ENCODE data around the gene ZSCAN20.
A peak's percentile ranks its signal among the peaks of the same experiment; 100 is the strongest.

The ZSCAN20 gene

GRCh38 chr1:33443080-33443704 lies 29.3 kb upstream of the ZSCAN20 start:
- no peak for DNase-seq

DNA sequence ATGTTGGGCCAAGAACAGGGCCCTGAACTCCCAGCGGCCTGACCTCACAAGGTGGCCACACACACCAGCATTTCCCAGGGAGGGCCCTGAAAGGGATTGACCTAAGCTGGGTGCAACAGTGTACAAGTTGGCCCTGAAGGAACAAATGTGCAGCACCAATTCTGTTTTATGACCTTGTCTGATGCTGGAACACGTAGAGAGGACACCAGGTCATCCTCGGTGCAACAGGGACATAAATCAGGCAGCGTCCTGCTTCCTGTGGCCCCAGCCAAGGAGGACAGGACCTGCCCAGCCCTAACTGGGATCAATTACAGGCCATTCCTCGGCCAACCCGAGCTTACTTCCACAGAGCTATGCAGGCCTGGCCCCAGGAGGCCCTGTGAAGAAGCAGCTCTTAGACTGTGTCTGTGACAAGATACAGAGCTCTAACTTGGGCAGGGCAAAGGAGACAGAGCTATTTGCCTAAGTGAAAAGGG lies 28.7 kb upstream of the ZSCAN20 start:
- DNase-seq = no peak

DNA sequence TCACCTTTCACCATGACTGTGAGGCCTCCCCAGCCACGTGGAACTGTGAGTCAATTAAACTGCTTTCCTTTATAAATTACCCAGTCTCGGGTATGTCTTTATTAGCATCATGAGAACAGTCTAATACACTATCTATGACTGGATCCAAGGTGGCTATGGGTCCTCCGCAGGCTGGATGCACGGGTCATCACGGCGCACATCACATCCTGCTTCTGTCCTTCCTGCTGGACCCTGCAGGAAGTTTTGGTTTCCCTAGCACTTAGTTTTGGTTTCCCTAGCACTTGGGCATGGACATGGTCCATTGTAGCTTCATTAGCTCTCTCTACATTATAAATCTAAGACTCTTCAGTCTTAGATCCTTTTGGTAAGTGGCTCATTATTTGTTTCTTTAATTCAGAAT lies 27.3 kb upstream of the ZSCAN20 start:
- DNase-seq = no peak

- no peak for DNase-seq
Measured at GRCh38 chr1:33446590-33446989, 25.9 kb upstream of the ZSCAN20 start.

DNA sequence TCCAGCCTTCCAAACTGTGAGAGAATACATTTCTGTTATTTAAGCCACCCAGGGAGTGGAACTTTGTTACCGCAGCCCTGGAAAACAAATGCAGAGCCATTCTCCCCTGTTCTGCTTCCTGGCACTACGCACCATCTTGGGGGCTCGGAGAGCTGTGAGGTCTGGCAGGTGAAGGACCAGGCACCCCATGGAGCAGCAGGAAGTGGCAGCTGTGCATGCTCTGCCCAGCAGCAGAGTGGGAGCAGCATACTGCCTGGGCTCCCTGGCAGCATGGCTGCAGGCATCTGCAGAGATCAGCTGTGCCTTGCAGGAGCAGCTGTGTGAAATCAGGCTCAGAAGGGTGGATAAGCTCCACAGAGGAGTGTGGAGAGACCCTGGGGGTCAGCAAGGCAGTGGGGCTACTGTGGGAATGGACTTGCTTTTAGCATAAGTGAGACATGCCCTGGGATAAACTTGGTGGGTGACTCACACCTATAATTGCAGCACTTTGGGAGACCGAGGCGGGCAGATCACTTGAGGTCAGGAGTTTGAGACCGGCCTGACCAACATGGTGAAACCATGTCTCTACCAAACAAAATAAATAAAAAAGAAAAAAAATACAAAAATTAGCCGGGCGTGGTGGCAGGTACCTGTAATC lies 17.7 kb upstream of the ZSCAN20 start:
- no peak for DNase-seq

DNA sequence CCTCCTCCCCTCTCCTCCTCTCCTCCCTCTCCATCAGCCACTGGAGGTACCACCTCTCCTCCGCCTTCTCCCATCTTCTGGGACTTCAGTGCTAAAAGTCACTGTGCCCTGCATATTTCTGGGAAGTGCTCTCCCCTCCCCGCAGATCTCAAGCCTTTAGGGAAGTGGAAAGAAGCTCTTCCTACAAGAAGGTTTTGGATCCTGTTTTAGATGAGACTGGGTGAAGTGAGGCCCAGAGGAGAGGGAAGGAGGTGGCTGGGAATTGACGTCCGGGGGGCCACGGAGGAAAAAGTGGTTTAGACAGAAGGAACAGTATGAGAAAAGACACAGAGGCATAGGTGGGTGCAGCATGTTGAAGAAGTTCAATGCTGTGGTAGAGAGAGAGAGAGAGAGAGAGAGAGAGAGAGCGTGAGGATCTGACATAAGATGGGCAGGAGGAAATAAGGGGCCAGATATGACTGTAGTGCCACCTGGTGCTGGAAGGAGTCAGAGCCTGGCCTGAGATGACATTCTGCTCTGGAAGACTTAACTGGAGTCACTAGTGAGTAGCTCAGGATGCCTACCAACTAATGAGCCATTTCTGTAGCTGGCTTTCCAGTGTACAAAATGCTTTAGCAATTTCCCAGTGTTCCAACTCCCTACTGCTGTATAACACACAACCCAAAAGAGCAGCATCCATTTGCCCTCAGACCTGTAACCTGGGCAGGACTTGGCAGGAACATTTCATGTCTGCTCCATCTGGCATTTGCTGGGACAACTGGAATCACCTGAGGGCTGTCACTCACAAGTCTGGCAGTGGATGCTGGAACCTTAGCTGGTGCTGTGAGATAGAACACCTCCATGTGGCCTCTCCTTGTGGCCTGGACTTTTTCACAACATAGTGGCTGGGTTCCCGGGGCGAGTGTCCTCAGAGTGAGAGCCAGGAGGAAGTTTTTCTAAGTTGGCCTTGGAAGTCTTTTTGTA lies 16.6 kb upstream of the ZSCAN20 start:
- DNase-seq = peak in 28 of 56 donors; percentile 5 to 77 (median 30)

DNA sequence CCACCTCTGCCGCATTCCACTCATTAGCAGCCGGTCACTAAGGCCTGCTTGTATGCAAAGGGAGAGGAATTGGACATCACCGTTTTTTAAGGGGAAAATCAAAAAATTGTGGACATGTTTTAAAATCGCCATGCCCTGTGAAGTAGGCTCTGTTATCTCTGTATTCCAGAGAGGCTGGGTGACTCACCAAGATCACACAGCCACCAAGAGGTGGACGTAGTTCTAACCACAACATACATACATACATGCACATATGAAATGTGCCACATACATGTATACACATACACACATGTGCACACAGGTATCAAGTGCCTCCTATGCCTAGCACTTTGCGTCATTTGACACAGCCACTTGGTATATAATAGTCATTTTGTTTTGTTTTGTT lies 16.0 kb upstream of the ZSCAN20 start:
- DNase-seq = no peak

- no peak for DNase-seq
Measured at GRCh38 chr1:33459691-33460090, 12.8 kb upstream of the ZSCAN20 start.

- no peak for DNase-seq
Measured at GRCh38 chr1:33460144-33460543, 12.3 kb upstream of the ZSCAN20 start.

DNA sequence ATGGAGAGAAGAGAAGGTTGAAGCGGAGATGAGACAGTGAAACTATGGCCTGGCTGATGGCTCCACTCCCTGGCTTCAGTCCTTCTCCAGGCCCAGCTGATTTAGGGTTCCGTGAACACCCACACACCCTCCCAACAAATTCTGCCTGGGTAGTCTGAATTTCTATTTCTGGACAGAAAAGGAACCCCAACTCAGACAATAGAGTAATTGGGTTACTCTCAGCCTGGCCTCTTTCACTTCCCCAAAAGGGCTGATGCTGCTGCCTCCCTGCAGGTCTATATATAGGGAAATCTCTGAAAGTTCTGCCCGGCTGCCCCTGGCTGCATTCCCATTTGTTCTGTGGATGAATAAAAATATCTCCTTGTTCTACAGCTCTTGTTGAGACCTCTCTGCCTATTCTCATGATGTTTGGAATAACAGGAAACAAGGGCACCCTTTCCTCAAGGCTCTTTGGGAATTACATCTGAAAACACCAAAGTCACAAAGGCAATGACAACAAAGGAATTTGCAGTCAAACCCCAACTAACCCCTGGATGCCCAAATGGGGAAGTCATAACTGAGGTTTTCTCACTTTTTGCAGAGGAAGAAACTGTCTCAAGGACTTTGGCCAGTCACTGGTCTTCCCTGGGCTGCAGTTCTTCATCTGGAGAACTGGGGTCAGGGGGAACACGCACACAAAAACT lies 11.4 kb upstream of the ZSCAN20 start:
- DNase-seq = peak in 13 of 56 donors; percentile 7 to 55 (median 20)

- no peak for DNase-seq
Measured at GRCh38 chr1:33462405-33463164, 9.9 kb upstream of the ZSCAN20 start.

GRCh38 chr1:33464552-33464951 lies 7.9 kb upstream of the ZSCAN20 start:
- DNase-seq = no peak

- no peak for DNase-seq
Measured at GRCh38 chr1:33465316-33465715, 7.1 kb upstream of the ZSCAN20 start.

DNA sequence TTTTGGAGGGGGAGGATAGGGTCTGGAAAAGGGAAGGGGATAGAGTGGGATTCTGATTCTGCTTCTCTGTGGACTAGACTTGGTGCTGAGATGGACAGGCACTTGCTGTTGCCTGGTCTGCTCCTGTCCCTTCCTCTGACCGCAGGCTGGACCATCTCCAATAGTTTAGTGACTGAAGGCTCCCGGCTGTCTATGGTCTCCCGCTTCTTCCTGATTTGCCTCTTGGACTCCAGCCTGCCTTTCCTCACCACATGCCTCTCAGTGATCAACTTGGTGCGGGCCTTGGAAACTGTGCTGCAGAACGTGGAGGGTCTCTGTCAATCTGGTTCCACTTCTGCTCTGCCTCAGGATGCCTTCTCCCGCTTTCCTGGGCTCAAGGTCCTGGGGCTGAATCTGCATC lies 6.3 kb upstream of the ZSCAN20 start:
- DNase-seq = peak in 3 of 56 donors; percentile 9 to 24 (median 10)

GRCh38 chr1:33468011-33468410 lies 4.4 kb upstream of the ZSCAN20 start:
- peak in 6 of 56 donors; percentile 5 to 29 (median 18) for DNase-seq

DNA sequence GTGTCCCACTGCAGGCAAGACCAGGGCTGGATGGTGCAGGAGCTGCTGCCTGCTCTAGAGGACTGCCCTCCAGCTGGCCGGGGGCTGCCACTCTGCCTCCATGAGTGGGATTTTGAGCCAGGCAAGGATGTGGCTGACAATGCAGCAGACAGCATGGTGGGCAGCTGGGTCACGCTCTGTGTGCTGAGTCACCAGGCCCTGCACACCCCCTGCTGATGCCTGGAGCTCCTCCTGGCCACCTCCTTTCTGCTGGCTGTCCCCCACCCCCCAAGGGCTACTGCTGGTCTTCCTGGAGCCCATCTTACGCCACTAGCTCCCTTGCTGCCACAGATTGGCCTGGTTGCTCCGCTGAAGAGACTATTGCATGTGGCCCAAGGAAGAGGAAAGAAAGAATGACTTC lies 3.9 kb upstream of the ZSCAN20 start:
- DNase-seq = no peak

- DNase-seq = peak in 1 of 56 donors; percentile 21
Measured at GRCh38 chr1:33468967-33469366, 3.5 kb upstream of the ZSCAN20 start.

GRCh38 chr1:33469691-33470090 lies 2.8 kb upstream of the ZSCAN20 start:
- no peak for DNase-seq

- peak in 51 of 56 donors; percentile 25 to 91 (median 65) for DNase-seq
Measured at GRCh38 chr1:33470495-33471012, 1.9 kb upstream of the ZSCAN20 start.

DNA sequence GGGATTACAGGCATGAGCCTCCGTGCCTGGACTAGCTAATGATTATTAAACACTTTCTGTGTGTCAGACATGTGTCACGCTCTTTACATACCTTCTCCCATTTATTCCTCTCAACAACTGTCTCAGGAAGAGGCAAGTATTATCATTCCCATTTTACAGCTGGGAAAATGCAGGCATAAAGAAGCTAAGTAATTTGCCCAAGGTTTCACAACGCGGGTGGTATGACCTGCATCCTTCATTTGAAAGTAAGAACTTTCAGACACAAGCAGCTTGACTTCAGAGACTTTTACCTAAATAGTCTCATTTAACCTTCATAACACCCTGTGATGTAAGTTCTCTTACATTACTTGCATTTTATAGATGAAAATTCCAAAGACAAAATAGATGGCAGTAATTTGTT lies 1.0 kb upstream of the ZSCAN20 start:
- no peak for DNase-seq
